Skeletal muscle tissue (tissue), 4 donors: ENCODE results near the gene ATP6AP1. TPM values are rescaled to one million over a fixed set of nuclear protein-coding genes. Genes with fewer than 3 reads are reported as not detected.

ENCODE experiments used
- H3K27ac ChIP-seq: one replicate; pipeline ENCODE4 v1.7.0; 2013; ENCODE audit warnings: mild to moderate bottlenecking, low read depth, low read length, inconsistent platforms
- H3K27me3 ChIP-seq, 3 donors: one replicate each; pipeline ENCODE4 v1.7.0; 2013; ENCODE audit warnings: low read length in 3 of 3; ENCODE audit not compliant: control insufficient read depth in 3 of 3, insufficient read depth in 3 of 3
- H3K36me3 ChIP-seq, 3 donors: one replicate each; pipeline ENCODE4 v1.7.0; 2013; ENCODE audit warnings: low read length in 3 of 3; ENCODE audit not compliant: control insufficient read depth in 3 of 3, insufficient read depth in 3 of 3
- H3K4me1 ChIP-seq, 3 donors: one replicate each; pipeline ENCODE4 v1.7.0; 2013; ENCODE audit warnings: low read length in 3 of 3, mild to moderate bottlenecking in 3 of 3; ENCODE audit not compliant: control insufficient read depth in 3 of 3, insufficient read depth in 3 of 3
- H3K4me3 ChIP-seq, 3 donors: one replicate each; pipeline ENCODE4 v1.7.0; 2013; ENCODE audit warnings: low read length in 3 of 3
- H3K9ac ChIP-seq, 3 donors: one replicate each; pipeline ENCODE4 v1.7.0; 2013; ENCODE audit warnings: low read length in 3 of 3, mild to moderate bottlenecking in 3 of 3, moderate library complexity in 2 of 3, low read depth in 1 of 3
- H3K9me3 ChIP-seq, 3 donors: one replicate each; pipeline ENCODE4 v1.7.0; 2013; ENCODE audit warnings: low read length in 3 of 3; ENCODE audit not compliant: control insufficient read depth in 3 of 3
- total RNA-seq: library from RNA; depleted of rRNA; stranded (reverse); fragments of >200 nt; gene quantifications from one replicate; pipeline ENCODE4 v1.2.3, GENCODE V29; 2014
- donor health status: Osteomylitis.

The ATP6AP1 gene
- total RNA-seq, 1 donor from 2014 or later, result 24.5 TPM

GRCh38 chrX:154429711-154430110 is 1.2 kb downstream of the ATP6AP1 start:
- H3K36me3 ChIP-seq, result peaks cover 20 to 24% (median 20%) of the 10 kb centered on the region in 3 donors
- H3K9ac ChIP-seq, result peak overlapping the region in 2 of 3 donors; percentile 80 to 82
- no peaks in the 10 kb centered on the region for H3K27me3 ChIP-seq
- peaks cover 14 to 15% (median 15%) of the 10 kb centered on the region in 3 donors for H3K4me1 ChIP-seq
- H3K27ac ChIP-seq, result peak overlapping the region; percentile 30
- H3K4me3 ChIP-seq, result peak overlapping the region; percentile 72 to 75 (median 73)
- no peaks in the 10 kb centered on the region for H3K9me3 ChIP-seq

- Histone ChIP-seq H3K27ac (peak overlapping the region; percentile 19), H3K9me3 (no peaks in the 10 kb centered on the region)
These were observed 2.0 kb downstream of the ATP6AP1 start for GRCh38 chrX:154430479-154430878.

GRCh38 chrX:154430916-154431315 is 2.4 kb downstream of the ATP6AP1 start:
- peak overlapping the region; percentile 19 for H3K27ac ChIP-seq
- peaks cover 14 to 15% (median 15%) of the 10 kb centered on the region in 3 donors for H3K4me1 ChIP-seq
- H3K9me3 ChIP-seq, result no peaks in the 10 kb centered on the region
- no peaks in the 10 kb centered on the region for H3K27me3 ChIP-seq
- H3K9ac ChIP-seq, result no peak overlapping the region
- peaks cover 23 to 30% (median 26%) of the 10 kb centered on the region in 3 donors for H3K36me3 ChIP-seq
- H3K4me3 ChIP-seq, result no peak overlapping the region

More at GRCh38 chrX:154430479-154430878, 2.0 kb downstream of the ATP6AP1 start:
- Histone ChIP-seq H3K36me3 (peaks cover 21 to 27% (median 26%) of the 10 kb centered on the region in 3 donors), H3K27me3 (no peaks in the 10 kb centered on the region), H3K4me1 (peaks cover 14 to 15% (median 15%) of the 10 kb centered on the region in 3 donors), H3K9ac (no peak overlapping the region), H3K4me3 (no peak overlapping the region)

GRCh38 chrX:154431341-154431740 is 2.9 kb downstream of the ATP6AP1 start:
- Histone ChIP-seq H3K4me1 (peaks cover 14 to 19% (median 19%) of the 10 kb centered on the region in 3 donors), H3K4me3 (no peak overlapping the region), H3K36me3 (peaks cover 23 to 30% (median 26%) of the 10 kb centered on the region in 3 donors), H3K9me3 (no peaks in the 10 kb centered on the region), H3K27me3 (no peaks in the 10 kb centered on the region), H3K27ac (no peak overlapping the region), H3K9ac (no peak overlapping the region)

GRCh38 chrX:154432210-154432609 is 3.7 kb downstream of the ATP6AP1 start:
- no peak overlapping the region for H3K4me3 ChIP-seq
- peaks cover 13 to 20% (median 20%) of the 10 kb centered on the region in 3 donors for H3K4me1 ChIP-seq
- no peaks in the 10 kb centered on the region for H3K27me3 ChIP-seq
- H3K9me3 ChIP-seq, result no peaks in the 10 kb centered on the region
- H3K27ac ChIP-seq, result no peak overlapping the region
- peaks cover 23 to 30% (median 26%) of the 10 kb centered on the region in 3 donors for H3K36me3 ChIP-seq
- H3K9ac ChIP-seq, result no peak overlapping the region

- Histone ChIP-seq H3K36me3 (peaks cover 25 to 33% (median 26%) of the 10 kb centered on the region in 3 donors), H3K27ac (no peak overlapping the region), H3K27me3 (no peaks in the 10 kb centered on the region), H3K9ac (no peak overlapping the region), H3K9me3 (no peaks in the 10 kb centered on the region), H3K4me3 (no peak overlapping the region), H3K4me1 (peaks cover 22 to 29% (median 26%) of the 10 kb centered on the region in 3 donors)
These were observed 5.1 kb downstream of the ATP6AP1 start for GRCh38 chrX:154433605-154434004.

- peaks cover 25 to 33% (median 26%) of the 10 kb centered on the region in 3 donors for H3K36me3 ChIP-seq
- no peaks in the 10 kb centered on the region for H3K9me3 ChIP-seq
- H3K4me3 ChIP-seq, result no peak overlapping the region
- H3K4me1 ChIP-seq, result peaks cover 18 to 28% (median 24%) of the 10 kb centered on the region in 3 donors
- no peak overlapping the region for H3K27ac ChIP-seq
- H3K9ac ChIP-seq, result no peak overlapping the region
- no peaks in the 10 kb centered on the region for H3K27me3 ChIP-seq
These were observed 6.1 kb downstream of the ATP6AP1 start for GRCh38 chrX:154434394-154435168.

GRCh38 chrX:154435171-154435733 is 6.8 kb downstream of the ATP6AP1 start:
- no peak overlapping the region for H3K9ac ChIP-seq
- H3K4me3 ChIP-seq, result no peak overlapping the region
- H3K27ac ChIP-seq, result no peak overlapping the region
- H3K27me3 ChIP-seq, result no peaks in the 10 kb centered on the region
- no peaks in the 10 kb centered on the region for H3K9me3 ChIP-seq
- peaks cover 25 to 34% (median 26%) of the 10 kb centered on the region in 3 donors for H3K36me3 ChIP-seq
- peaks cover 15 to 24% (median 22%) of the 10 kb centered on the region in 3 donors for H3K4me1 ChIP-seq

GRCh38 chrX:154436374-154436982 is 8.0 kb downstream of the ATP6AP1 start:
- peaks cover 28 to 41% (median 29%) of the 10 kb centered on the region in 3 donors for H3K36me3 ChIP-seq
- no peaks in the 10 kb centered on the region for H3K9me3 ChIP-seq
- H3K27me3 ChIP-seq, result no peaks in the 10 kb centered on the region
- peak overlapping the region in 2 of 3 donors; percentile 45 to 73 for H3K9ac ChIP-seq
- H3K4me3 ChIP-seq, result peak overlapping the region; percentile 14 to 77 (median 61)
- H3K27ac ChIP-seq, result peak overlapping the region; percentile 40
- H3K4me1 ChIP-seq, result peaks cover 13 to 22% (median 18%) of the 10 kb centered on the region in 3 donors
